HG02970 (cell line): ENCODE data around the gene TBATA.

Experiments used
- ATAC-seq: cut with Tn5 transposase; IDR thresholded peaks from one replicate; pipeline ENCODE4 v1.9.1; 2021; ENCODE audit warnings: mild to moderate bottlenecking, moderate library complexity, moderate number of reproducible peaks; ENCODE audit not compliant: unreplicated experiment, low FRiP score

TBATA gene

GRCh38 chr10:70809011-70809611 lies 23.9 kb upstream of the TBATA start:
- ATAC-seq, result no peak

GRCh38 chr10:70807556-70807955 lies 22.4 kb upstream of the TBATA start:
- no peak for ATAC-seq

DNA sequence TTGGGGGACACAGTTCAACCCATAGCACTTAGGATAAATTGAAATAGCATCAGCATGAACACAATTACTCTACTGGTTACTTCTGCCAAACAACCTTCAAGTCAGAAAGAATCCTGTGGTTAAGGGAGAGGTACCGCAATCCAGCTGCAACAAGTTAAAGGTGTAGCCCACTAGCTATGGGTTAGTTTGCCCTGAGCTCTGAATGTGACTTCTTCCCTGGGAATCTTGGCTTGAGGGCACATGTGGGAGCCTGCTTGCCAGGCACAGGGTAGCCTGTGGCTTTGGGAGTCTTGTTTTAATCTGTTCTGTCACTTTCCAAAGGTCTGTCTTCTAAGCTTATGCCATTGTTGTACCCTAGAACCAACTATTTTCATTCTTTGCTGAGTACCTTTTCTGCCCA lies 21.7 kb upstream of the TBATA start:
- ATAC-seq, result no peak

- ATAC-seq, result no peak
Measured at GRCh38 chr10:70805619-70806215, 20.5 kb upstream of the TBATA start.

GRCh38 chr10:70804421-70804808 lies 19.2 kb upstream of the TBATA start:
- ATAC-seq, result no peak

GRCh38 chr10:70803775-70804420 lies 18.7 kb upstream of the TBATA start:
- ATAC-seq, result no peak

DNA sequence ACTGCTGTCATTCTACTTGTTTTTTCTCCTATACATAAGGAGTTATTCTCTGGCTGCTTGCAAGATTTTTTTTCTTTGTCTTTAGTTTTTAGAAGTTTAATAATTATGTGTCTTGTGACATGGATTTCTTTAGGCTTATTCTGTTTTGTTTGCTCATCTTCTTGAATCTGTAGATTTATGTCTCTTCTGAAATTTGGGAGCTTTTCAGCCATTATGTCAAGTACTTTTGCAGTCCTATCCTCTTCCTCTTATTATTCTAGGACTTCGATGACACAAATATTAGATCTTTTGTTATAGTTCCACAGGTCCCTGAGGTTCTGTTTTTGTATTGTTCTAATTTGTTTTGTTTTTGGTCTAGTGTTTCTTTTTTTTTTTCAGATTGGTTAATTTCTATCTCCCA lies 16.7 kb upstream of the TBATA start:
- ATAC-seq, result no peak

DNA sequence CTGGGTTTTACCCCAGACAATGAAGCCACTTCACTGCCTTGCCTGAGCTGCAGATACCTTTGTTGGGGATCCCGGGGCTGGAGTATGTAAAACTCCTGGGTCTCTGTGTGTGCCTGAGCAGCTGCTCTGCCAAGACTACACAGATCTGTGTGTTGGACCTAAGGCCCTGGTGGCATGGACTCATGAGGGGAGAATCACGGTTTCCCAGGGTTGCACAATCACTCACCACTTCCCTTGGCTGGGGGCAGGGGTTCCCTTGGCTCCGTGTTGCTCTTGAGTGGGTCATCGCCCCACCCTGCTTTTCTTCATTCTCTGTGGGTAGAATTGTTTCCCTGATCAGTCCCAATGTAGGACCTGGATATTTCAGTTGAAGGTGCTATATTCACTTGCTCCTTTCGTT lies 13.9 kb upstream of the TBATA start:
- ATAC-seq, result no peak

DNA sequence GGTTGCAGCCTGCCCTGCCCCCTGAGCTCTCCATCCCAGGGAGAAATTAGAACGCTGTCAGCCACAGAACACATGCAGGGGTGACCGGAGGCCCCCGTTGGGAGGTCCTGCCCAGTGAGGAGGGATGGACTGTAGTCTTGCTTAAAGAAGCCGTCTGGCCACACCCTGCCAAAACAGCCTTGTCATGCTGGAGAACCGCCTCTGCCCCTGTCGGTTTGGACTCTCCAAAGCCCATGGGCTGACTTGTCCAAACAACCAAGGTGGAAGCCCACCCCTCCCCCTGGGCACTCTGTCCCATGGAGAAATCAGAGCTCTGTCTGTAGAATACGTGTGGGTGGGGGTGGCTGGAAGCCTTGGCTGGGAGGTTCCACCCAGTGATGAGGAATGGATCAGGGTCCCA lies 12.7 kb upstream of the TBATA start:
- ATAC-seq, result no peak

DNA sequence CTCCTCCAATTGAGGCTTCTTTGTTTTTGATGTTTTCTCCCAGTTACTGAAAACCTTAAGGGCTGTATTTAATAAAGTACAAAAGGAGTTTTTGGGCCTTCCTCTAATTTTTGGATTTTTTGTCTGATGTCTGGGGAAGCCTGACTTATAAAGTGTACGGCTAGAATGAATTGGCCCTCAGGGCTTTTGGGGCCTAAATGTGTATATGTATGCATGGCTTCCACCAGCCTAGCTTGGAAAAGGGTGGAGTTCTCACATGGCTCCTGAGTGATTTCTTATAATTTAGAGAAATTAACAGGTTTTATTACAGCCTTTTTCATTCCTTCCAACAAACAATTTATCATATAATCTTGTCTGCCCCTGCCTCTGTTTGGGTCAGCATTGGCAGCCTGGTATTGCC lies 10.4 kb upstream of the TBATA start:
- no peak for ATAC-seq

DNA sequence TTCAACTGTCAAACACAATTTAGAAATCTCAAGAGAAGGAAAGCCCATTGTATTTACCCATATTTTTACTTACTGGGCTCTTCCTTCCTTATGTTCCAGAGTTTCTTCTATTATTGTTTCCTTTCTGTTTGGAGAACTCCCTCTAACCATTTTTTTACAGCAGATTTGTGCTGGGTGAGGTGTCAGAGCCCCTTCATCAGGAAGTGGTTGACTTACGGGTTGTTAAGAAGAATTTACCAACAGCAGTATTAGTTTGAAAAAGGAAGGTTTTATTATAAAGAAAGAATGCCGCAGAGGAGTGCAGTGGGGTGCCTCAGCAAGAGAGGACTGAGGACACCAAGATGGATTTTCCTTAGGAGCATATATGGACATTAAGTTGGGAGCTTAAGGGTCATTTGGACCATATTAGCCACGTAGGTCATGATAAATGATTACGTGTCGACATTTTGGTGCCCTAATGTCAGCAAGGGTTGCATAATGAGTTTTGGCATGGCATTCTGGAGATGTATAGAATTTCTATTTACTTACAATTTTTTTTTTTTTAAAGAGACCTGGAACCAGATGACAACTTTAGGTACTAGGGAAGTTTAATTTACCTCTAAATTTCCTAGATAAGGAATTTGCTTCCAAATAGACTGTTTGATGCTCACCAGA lies 6.3 kb upstream of the TBATA start:
- ATAC-seq, result no peak

GRCh38 chr10:70786799-70787415 lies 1.7 kb upstream of the TBATA start:
- no peak for ATAC-seq

GRCh38 chr10:70784471-70784870 lies 706 bp downstream of the TBATA start:
- ATAC-seq, result no peak

DNA sequence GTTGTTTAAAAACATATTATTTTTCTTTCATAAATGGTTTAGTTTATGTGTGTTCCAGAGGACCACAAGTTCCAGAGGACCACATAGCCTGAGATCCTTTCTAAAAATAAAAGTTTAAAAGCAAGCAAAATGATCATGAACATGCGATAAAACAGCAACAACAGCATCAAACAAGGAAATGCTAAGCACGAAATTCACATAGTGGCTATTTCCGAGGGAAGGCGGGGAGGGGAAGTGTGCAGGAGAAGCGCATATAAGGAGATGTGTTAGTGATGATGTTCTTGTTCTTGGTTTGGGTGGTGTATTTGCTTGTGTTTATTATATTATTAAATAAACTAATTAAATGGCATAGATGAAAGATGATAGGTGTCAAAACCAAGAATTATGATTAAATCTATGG lies 1.2 kb downstream of the TBATA start:
- ATAC-seq, result no peak

- ATAC-seq, result no peak
Measured at GRCh38 chr10:70782746-70783680, 2.2 kb downstream of the TBATA start.

DNA sequence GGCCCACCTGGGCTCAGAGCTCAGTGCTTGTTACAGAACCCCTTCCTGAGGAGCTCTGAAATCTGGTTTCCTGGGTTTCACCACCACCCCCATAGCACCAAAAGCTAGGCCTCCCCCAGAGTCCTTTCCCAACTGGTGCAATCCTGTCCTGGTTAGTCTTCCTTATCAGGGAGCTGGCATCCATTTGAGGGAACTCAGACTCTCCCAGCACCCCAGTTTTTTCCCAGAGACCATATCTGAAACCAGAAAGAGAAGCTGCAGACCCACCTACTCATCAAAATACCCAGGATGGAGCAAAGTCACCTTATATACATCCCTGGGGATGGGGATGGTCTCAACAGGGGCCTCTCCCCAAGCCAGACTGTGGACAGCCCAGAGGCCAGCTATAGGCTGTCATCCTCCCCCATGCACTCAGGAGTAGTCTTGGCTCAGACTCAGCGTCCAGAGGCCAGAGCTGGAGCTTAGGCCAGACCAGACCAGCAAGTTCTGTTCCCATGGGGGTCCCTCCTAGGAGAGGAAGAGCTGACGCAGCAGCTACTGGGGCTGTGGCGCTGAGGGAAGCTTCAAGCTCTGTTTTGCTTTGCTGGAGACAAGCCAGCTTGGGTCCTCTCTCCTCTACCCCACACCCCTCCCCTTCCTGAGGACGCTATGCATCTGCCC lies 3.0 kb downstream of the TBATA start:
- no peak for ATAC-seq

- ATAC-seq, result no peak
Measured at GRCh38 chr10:70781461-70782051, 3.6 kb downstream of the TBATA start.

DNA sequence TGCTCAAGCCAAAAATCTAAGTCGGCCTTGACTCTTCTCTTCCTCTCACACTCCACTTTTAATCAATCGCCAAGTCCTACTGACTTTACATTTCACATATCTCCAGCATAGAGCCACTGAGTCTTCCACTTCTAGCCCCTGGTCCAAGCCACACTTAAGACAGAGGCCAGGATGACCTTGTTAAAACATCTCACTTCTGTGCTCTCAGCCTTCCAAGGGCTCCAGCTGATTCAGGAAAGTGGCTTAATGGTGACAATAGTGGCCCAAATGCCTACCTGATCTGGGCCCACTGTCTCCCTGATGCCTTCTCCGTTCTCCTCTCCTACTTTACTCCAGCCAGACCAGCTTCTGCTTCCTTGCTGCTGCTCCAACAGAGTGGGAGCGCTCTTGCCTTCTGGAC lies 4.4 kb downstream of the TBATA start:
- no peak for ATAC-seq

DNA sequence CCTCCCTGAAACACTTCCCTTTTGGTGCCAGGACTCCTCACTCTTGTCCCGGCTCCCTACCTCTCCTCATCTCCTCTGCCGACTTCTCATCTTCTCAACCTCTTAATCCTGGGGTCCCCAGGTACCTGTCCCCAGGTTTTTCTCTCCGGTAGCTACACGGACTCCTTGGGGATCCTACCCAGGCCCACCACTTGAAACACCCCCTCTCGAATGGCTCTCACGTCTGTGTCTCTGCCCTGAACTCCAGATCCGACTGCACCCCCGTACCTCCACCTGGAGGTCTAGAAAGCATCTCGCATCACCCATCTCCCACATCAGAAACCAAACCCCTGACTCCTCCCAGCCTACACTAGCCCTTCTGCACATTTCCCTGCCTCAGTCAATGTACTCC lies 4.8 kb downstream of the TBATA start:
- no peak for ATAC-seq
